ENCODE data around the gene RFLNA.

DNA sequence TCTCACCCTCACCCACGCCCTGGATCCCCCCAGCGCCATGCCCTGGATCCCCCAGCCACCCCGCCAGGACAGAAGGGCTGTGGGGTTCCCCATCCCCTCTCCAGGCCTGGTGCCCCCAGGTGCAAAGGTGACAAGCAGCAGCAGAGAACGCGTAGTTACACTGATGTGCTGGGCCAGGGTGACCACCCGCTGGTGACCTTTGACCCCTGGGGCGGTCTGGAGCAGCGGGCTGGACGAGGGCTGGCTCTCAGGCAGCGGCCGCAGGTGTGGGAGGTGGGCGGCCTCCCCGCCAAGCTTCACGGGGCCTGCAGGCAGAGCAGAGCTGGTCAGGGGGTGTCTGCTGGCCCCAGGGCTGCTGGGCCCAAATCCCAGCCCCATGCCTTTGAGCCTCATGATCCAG is 40.1 kb downstream of the RFLNA start:
- TF ChIP-seq, protein P1, sequence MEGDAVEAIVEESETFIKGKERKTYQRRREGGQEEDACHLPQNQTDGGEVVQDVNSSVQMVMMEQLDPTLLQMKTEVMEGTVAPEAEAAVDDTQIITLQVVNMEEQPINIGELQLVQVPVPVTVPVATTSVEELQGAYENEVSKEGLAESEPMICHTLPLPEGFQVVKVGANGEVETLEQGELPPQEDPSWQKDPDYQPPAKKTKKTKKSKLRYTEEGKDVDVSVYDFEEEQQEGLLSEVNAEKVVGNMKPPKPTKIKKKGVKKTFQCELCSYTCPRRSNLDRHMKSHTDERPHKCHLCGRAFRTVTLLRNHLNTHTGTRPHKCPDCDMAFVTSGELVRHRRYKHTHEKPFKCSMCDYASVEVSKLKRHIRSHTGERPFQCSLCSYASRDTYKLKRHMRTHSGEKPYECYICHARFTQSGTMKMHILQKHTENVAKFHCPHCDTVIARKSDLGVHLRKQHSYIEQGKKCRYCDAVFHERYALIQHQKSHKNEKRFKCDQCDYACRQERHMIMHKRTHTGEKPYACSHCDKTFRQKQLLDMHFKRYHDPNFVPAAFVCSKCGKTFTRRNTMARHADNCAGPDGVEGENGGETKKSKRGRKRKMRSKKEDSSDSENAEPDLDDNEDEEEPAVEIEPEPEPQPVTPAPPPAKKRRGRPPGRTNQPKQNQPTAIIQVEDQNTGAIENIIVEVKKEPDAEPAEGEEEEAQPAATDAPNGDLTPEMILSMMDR (IDR thresholded peaks at IDR 0.05) = no peak
- TF ChIP-seq POLR2A (IDR thresholded peaks at IDR 0.05) = no peak

Data from uterus (tissue), 2 donors.